ENCODE results near the gene LRRC52.

Gene LRRC52

GRCh38 chr1:165539908-165540307, 3.9 kb upstream of the LRRC52 start:
- H3K9ac ChIP-seq (ENCODE audit: low read length) = no peak overlapping the region
- H3K4me1 ChIP-seq (ENCODE audit: low read length) = peaks cover 5% of the 10 kb centered on the region
- no peak overlapping the region for H3K4me2 ChIP-seq (ENCODE audit: low read depth, low read length)
- H3F3A ChIP-seq (ENCODE audit: insufficient read depth, low read length) = no peaks in the 10 kb centered on the region
- no peaks in the 10 kb centered on the region for H4K20me1 ChIP-seq (ENCODE audit: insufficient read depth, low read length)
- H2AFZ ChIP-seq (ENCODE audit: low read length) = no peak overlapping the region
- no peaks in the 10 kb centered on the region for H3K9me2 ChIP-seq (replicated peaks; ENCODE audit: insufficient read depth, low read length)
- TF ChIP-seq, protein P1, sequence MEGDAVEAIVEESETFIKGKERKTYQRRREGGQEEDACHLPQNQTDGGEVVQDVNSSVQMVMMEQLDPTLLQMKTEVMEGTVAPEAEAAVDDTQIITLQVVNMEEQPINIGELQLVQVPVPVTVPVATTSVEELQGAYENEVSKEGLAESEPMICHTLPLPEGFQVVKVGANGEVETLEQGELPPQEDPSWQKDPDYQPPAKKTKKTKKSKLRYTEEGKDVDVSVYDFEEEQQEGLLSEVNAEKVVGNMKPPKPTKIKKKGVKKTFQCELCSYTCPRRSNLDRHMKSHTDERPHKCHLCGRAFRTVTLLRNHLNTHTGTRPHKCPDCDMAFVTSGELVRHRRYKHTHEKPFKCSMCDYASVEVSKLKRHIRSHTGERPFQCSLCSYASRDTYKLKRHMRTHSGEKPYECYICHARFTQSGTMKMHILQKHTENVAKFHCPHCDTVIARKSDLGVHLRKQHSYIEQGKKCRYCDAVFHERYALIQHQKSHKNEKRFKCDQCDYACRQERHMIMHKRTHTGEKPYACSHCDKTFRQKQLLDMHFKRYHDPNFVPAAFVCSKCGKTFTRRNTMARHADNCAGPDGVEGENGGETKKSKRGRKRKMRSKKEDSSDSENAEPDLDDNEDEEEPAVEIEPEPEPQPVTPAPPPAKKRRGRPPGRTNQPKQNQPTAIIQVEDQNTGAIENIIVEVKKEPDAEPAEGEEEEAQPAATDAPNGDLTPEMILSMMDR (IDR thresholded peaks at IDR 0.05; ENCODE audit: low read length) = no peak
- TF ChIP-seq EZH2phosphoT487 (IDR thresholded peaks at IDR 0.05; ENCODE audit: low read length) (no peak), EZH2 (optimal IDR thresholded peaks at IDR 0.05; ENCODE audit: low read depth, low read length) (no peak)
- no peak overlapping the region for H3K4me3 ChIP-seq (ENCODE audit: low read length)
- DNase-seq = no peak
- H3K27ac ChIP-seq (ENCODE audit: low read length) = no peak overlapping the region
- no peaks in the 10 kb centered on the region for H3K36me3 ChIP-seq (replicated peaks; ENCODE audit: insufficient read depth, low read length)
- H3K9me3 ChIP-seq (replicated peaks; ENCODE audit: insufficient read depth, low read length) = no peaks in the 10 kb centered on the region
- no peaks in the 10 kb centered on the region for H3K27me3 ChIP-seq (replicated peaks; ENCODE audit: insufficient read depth, low read length)
- no peaks in the 10 kb centered on the region for H3K79me2 ChIP-seq (ENCODE audit: low read length)

- no peak overlapping the region for H3K27ac ChIP-seq (ENCODE audit: low read length)
Measured at GRCh38 chr1:165542015-165542631, 1.7 kb upstream of the LRRC52 start.

DNA sequence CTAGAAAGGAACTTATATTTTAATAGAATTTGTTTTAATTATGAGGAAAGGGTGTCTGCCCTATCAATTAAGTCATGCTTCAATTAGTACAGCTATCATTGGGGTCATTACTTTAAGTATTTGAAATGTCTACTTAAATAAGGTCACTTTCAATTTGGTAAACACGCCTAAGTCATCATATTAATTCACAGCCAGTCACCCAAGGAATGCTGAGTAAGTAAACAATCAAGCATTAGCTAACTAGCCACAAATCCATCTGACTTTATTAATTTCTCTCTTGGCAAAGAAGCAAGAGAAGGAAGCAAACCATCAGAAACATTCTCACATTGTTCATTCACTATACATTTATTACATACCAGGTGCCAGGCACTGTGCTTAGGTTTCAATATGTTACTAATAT, 1.2 kb upstream of the LRRC52 start:
- Histone ChIP-seq H3K27ac (ENCODE audit: low read length) (no peak overlapping the region), H3K9me3 (replicated peaks; ENCODE audit: insufficient read depth, low read length) (no peaks in the 10 kb centered on the region), H3K4me3 (ENCODE audit: low read length) (no peak overlapping the region), H3K4me2 (ENCODE audit: low read depth, low read length) (no peak overlapping the region), H3K4me1 (ENCODE audit: low read length) (peaks cover 5% of the 10 kb centered on the region), H3K9me2 (replicated peaks; ENCODE audit: insufficient read depth, low read length) (no peaks in the 10 kb centered on the region), H3F3A (ENCODE audit: insufficient read depth, low read length) (no peaks in the 10 kb centered on the region), H3K79me2 (ENCODE audit: low read length) (no peaks in the 10 kb centered on the region), H3K36me3 (replicated peaks; ENCODE audit: insufficient read depth, low read length) (no peaks in the 10 kb centered on the region), H3K9ac (ENCODE audit: low read length) (no peak overlapping the region), H3K27me3 (replicated peaks; ENCODE audit: insufficient read depth, low read length) (no peaks in the 10 kb centered on the region), H2AFZ (ENCODE audit: low read length) (no peak overlapping the region), H4K20me1 (ENCODE audit: insufficient read depth, low read length) (no peaks in the 10 kb centered on the region)
- TF ChIP-seq, protein P1 (IDR thresholded peaks at IDR 0.05; ENCODE audit: low read length) = no peak
- TF ChIP-seq EZH2 (optimal IDR thresholded peaks at IDR 0.05; ENCODE audit: low read depth, low read length) (no peak), EZH2phosphoT487 (IDR thresholded peaks at IDR 0.05; ENCODE audit: low read length) (no peak)
- no peak for DNase-seq

More at GRCh38 chr1:165542015-165542631, 1.7 kb upstream of the LRRC52 start:
- Histone ChIP-seq H3K4me3 (ENCODE audit: low read length) (no peak overlapping the region), H3K27me3 (replicated peaks; ENCODE audit: insufficient read depth, low read length) (no peaks in the 10 kb centered on the region), H3K36me3 (replicated peaks; ENCODE audit: insufficient read depth, low read length) (no peaks in the 10 kb centered on the region), H3K79me2 (ENCODE audit: low read length) (no peaks in the 10 kb centered on the region), H3K9me3 (replicated peaks; ENCODE audit: insufficient read depth, low read length) (no peaks in the 10 kb centered on the region), H3K9me2 (replicated peaks; ENCODE audit: insufficient read depth, low read length) (no peaks in the 10 kb centered on the region), H2AFZ (ENCODE audit: low read length) (no peak overlapping the region), H3K4me2 (ENCODE audit: low read depth, low read length) (no peak overlapping the region), H3F3A (ENCODE audit: insufficient read depth, low read length) (no peaks in the 10 kb centered on the region), H3K9ac (ENCODE audit: low read length) (no peak overlapping the region), H4K20me1 (ENCODE audit: insufficient read depth, low read length) (no peaks in the 10 kb centered on the region), H3K4me1 (ENCODE audit: low read length) (peaks cover 5% of the 10 kb centered on the region)
- no peak for DNase-seq
- TF ChIP-seq, protein P1 (IDR thresholded peaks at IDR 0.05; ENCODE audit: low read length) = no peak
- no peak for TF ChIP-seq EZH2 (optimal IDR thresholded peaks at IDR 0.05; ENCODE audit: low read depth, low read length)
- TF ChIP-seq EZH2phosphoT487 (IDR thresholded peaks at IDR 0.05; ENCODE audit: low read length) = no peak
